GM18511 (cell line): Measurements from ENCODE around the gene ZNF700.
"Not testable (repeated sequence)": the region's sequence is repeated elsewhere in the genome, so short reads cannot be mapped to it uniquely, and the experiment has no call there.

Source experiments
- ATAC-seq: cut with Tn5 transposase; IDR thresholded peaks from one replicate; pipeline ENCODE4 v1.9.1; 2021; ENCODE audit warnings: mild to moderate bottlenecking, moderate library complexity; ENCODE audit not compliant: unreplicated experiment

ZNF700 gene

GRCh38 chr19:11938383-11938782, 13.5 kb downstream of the ZNF700 start:
- not testable (repeated sequence) for ATAC-seq

GRCh38 chr19:11941361-11941887, 16.5 kb downstream of the ZNF700 start:
- not testable (repeated sequence) for ATAC-seq

- ATAC-seq = no peak
Measured at GRCh38 chr19:11942008-11942842, 17.3 kb downstream of the ZNF700 start.

- no peak for ATAC-seq
Measured at GRCh38 chr19:11942843-11943108, 17.9 kb downstream of the ZNF700 start.

GRCh38 chr19:11944656-11945055, 19.7 kb downstream of the ZNF700 start:
- no peak for ATAC-seq

GRCh38 chr19:11948646-11949045, 23.7 kb downstream of the ZNF700 start:
- ATAC-seq = no peak

- no peak for ATAC-seq
Measured at GRCh38 chr19:11949201-11949600, 24.3 kb downstream of the ZNF700 start.

GRCh38 chr19:11949614-11950080, 24.7 kb downstream of the ZNF700 start:
- ATAC-seq = not testable (repeated sequence)

GRCh38 chr19:11950312-11950711, 25.4 kb downstream of the ZNF700 start:
- no peak for ATAC-seq

- ATAC-seq = peak; percentile 29
Measured at GRCh38 chr19:11963566-11964355, 38.9 kb downstream of the ZNF700 start.

- ATAC-seq = peak; percentile 11
Measured at GRCh38 chr19:11964496-11964857, 39.6 kb downstream of the ZNF700 start.

GRCh38 chr19:11964858-11965645, 40.1 kb downstream of the ZNF700 start, which contains the start of gene ZNF763:
Gene ZNF763 (plus strand): TSS chr19:11965040. CDS start chr19:11965209, 169 bp downstream.
- peak; percentile 89 for ATAC-seq

GRCh38 chr19:11970174-11970573, 45.3 kb downstream of the ZNF700 start:
- no peak for ATAC-seq

- no peak for ATAC-seq
Measured at GRCh38 chr19:11971041-11971440, 46.1 kb downstream of the ZNF700 start.

- no peak for ATAC-seq
Measured at GRCh38 chr19:11973019-11973810, 48.3 kb downstream of the ZNF700 start.

- no peak for ATAC-seq
Measured at GRCh38 chr19:11978492-11979100, 53.7 kb downstream of the ZNF700 start.

- ATAC-seq = no peak
Measured at GRCh38 chr19:11979527-11979926, 54.6 kb downstream of the ZNF700 start.

GRCh38 chr19:11982526-11982925, 57.6 kb downstream of the ZNF700 start:
- no peak for ATAC-seq

- ATAC-seq = no peak
Measured at GRCh38 chr19:11984986-11985385, 60.1 kb downstream of the ZNF700 start.

GRCh38 chr19:11986754-11987153, 61.8 kb downstream of the ZNF700 start:
- no peak for ATAC-seq
